ENCODE results near the gene F11R.

Gene F11R

DNA sequence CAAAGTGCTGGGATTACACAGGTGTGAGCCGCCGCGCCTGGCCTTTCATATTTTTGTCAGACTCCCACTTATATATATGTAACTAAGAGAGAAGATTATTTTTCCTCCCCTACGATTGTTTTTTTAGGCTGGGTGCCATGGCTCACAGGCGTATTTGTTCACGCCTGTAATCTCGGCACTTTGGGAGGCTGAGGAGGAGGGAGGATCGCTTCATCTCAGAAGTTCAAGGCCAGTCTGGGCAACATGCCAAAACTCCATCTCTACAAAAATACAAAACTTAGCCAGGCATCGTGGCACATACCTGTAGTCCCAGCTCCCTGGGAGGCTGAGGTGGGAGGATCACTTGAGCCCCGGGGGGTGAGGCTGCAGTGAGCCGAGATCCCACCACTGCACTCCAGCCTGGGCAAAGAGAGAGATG, 42.4 kb downstream of the F11R start (continued):
- TF ChIP-seq ZNF571 (tag by site-specific recombination; IDR thresholded peaks at IDR 0.05): no peak
- no peak for TF ChIP-seq ZNF529 (tag by site-specific recombination; IDR thresholded peaks at IDR 0.05; ENCODE audit: insufficient replicate concordance)
- TF ChIP-seq FEZF1 (tag by site-specific recombination; IDR thresholded peaks at IDR 0.05): peak; percentile 46; the same call in 1 of the 2 replicates
- no peak for TF ChIP-seq SP3 (tag by site-specific recombination; IDR thresholded peaks at IDR 0.05)
- TF ChIP-seq ZNF302 (tag by site-specific recombination; IDR thresholded peaks at IDR 0.05; ENCODE audit: low read depth): no peak
- TF ChIP-seq ZNF621 (tag by site-specific recombination; IDR thresholded peaks at IDR 0.05): no peak
- TF ChIP-seq ZNF707 (tag by site-specific recombination; IDR thresholded peaks at IDR 0.05): no peak
- peak; percentile 83 for TF ChIP-seq ZXDB (tag by site-specific recombination; IDR thresholded peaks at IDR 0.05)
- TF ChIP-seq ZNF623 (tag by site-specific recombination; IDR thresholded peaks at IDR 0.05): no peak
- no peak for TF ChIP-seq ZNF670 (tag by site-specific recombination; IDR thresholded peaks at IDR 0.05; ENCODE audit: low read depth)
- TF ChIP-seq ZSCAN30 (tag by site-specific recombination; IDR thresholded peaks at IDR 0.05): peak; percentile 68; the same call in 1 of the 2 replicates
- TF ChIP-seq WT1 (tag by site-specific recombination; IDR thresholded peaks at IDR 0.05): peak; percentile 100
- no peak for TF ChIP-seq GLI2 (tag by site-specific recombination; IDR thresholded peaks at IDR 0.05; ENCODE audit: borderline replicate concordance, low read depth)
- TF ChIP-seq ZNF777 (tag by site-specific recombination; IDR thresholded peaks at IDR 0.05; ENCODE audit: borderline replicate concordance): no peak
- no peak for TF ChIP-seq ZNF433 (tag by site-specific recombination; IDR thresholded peaks at IDR 0.05; ENCODE audit: low read depth)
- TF ChIP-seq ZNF600 (tag by site-specific recombination; IDR thresholded peaks at IDR 0.05): no peak
- TF ChIP-seq ZNF837 (tag by site-specific recombination; IDR thresholded peaks at IDR 0.05): no peak
- TF ChIP-seq ZNF629 (tag by site-specific recombination; IDR thresholded peaks at IDR 0.05): peak; percentile 66
- TF ChIP-seq HOXD13 (CRISPR knock-in tag; IDR thresholded peaks at IDR 0.05; ENCODE audit: borderline replicate concordance): no peak
- TF ChIP-seq, protein P1, sequence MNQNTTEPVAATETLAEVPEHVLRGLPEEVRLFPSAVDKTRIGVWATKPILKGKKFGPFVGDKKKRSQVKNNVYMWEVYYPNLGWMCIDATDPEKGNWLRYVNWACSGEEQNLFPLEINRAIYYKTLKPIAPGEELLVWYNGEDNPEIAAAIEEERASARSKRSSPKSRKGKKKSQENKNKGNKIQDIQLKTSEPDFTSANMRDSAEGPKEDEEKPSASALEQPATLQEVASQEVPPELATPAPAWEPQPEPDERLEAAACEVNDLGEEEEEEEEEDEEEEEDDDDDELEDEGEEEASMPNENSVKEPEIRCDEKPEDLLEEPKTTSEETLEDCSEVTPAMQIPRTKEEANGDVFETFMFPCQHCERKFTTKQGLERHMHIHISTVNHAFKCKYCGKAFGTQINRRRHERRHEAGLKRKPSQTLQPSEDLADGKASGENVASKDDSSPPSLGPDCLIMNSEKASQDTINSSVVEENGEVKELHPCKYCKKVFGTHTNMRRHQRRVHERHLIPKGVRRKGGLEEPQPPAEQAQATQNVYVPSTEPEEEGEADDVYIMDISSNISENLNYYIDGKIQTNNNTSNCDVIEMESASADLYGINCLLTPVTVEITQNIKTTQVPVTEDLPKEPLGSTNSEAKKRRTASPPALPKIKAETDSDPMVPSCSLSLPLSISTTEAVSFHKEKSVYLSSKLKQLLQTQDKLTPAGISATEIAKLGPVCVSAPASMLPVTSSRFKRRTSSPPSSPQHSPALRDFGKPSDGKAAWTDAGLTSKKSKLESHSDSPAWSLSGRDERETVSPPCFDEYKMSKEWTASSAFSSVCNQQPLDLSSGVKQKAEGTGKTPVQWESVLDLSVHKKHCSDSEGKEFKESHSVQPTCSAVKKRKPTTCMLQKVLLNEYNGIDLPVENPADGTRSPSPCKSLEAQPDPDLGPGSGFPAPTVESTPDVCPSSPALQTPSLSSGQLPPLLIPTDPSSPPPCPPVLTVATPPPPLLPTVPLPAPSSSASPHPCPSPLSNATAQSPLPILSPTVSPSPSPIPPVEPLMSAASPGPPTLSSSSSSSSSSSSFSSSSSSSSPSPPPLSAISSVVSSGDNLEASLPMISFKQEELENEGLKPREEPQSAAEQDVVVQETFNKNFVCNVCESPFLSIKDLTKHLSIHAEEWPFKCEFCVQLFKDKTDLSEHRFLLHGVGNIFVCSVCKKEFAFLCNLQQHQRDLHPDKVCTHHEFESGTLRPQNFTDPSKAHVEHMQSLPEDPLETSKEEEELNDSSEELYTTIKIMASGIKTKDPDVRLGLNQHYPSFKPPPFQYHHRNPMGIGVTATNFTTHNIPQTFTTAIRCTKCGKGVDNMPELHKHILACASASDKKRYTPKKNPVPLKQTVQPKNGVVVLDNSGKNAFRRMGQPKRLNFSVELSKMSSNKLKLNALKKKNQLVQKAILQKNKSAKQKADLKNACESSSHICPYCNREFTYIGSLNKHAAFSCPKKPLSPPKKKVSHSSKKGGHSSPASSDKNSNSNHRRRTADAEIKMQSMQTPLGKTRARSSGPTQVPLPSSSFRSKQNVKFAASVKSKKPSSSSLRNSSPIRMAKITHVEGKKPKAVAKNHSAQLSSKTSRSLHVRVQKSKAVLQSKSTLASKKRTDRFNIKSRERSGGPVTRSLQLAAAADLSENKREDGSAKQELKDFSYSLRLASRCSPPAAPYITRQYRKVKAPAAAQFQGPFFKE (tag by site-specific recombination; IDR thresholded peaks at IDR 0.05; ENCODE audit: borderline replicate concordance): no peak
- TF ChIP-seq ZBTB7A (tag by site-specific recombination; IDR thresholded peaks at IDR 0.05; ENCODE audit: low read depth): no peak
- TF ChIP-seq ZNF654 (tag by site-specific recombination; IDR thresholded peaks at IDR 0.05; ENCODE audit: low read depth): no peak
- no peak for TF ChIP-seq ZNF660 (tag by site-specific recombination; IDR thresholded peaks at IDR 0.05)
- peak; percentile 71 for TF ChIP-seq ZBTB17 (tag by site-specific recombination; IDR thresholded peaks at IDR 0.05)
- no peak for TF ChIP-seq ZNF830 (tag by site-specific recombination; IDR thresholded peaks at IDR 0.05; ENCODE audit: low read depth)
- no peak for TF ChIP-seq ZSCAN23 (tag by site-specific recombination; IDR thresholded peaks at IDR 0.05)
- TF ChIP-seq ZNF10 (tag by site-specific recombination; IDR thresholded peaks at IDR 0.05): no peak
- TF ChIP-seq ZNF24 (tag by site-specific recombination; IDR thresholded peaks at IDR 0.05): peak; percentile 81; the same call in 1 of the 2 replicates
- no peak for TF ChIP-seq PRDM1 (tag by site-specific recombination; IDR thresholded peaks at IDR 0.05)
- TF ChIP-seq, protein P2, sequence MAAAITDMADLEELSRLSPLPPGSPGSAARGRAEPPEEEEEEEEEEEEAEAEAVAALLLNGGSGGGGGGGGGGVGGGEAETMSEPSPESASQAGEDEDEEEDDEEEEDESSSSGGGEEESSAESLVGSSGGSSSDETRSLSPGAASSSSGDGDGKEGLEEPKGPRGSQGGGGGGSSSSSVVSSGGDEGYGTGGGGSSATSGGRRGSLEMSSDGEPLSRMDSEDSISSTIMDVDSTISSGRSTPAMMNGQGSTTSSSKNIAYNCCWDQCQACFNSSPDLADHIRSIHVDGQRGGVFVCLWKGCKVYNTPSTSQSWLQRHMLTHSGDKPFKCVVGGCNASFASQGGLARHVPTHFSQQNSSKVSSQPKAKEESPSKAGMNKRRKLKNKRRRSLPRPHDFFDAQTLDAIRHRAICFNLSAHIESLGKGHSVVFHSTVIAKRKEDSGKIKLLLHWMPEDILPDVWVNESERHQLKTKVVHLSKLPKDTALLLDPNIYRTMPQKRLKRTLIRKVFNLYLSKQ (tag by site-specific recombination; IDR thresholded peaks at IDR 0.05; ENCODE audit: borderline replicate concordance): no peak
- TF ChIP-seq ZNF157 (tag by site-specific recombination; IDR thresholded peaks at IDR 0.05): no peak
- TF ChIP-seq, protein P3, sequence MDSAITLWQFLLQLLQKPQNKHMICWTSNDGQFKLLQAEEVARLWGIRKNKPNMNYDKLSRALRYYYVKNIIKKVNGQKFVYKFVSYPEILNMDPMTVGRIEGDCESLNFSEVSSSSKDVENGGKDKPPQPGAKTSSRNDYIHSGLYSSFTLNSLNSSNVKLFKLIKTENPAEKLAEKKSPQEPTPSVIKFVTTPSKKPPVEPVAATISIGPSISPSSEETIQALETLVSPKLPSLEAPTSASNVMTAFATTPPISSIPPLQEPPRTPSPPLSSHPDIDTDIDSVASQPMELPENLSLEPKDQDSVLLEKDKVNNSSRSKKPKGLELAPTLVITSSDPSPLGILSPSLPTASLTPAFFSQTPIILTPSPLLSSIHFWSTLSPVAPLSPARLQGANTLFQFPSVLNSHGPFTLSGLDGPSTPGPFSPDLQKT (IDR thresholded peaks at IDR 0.05; ENCODE audit: borderline replicate concordance, low read depth, low read length): no peak
- no peak for TF ChIP-seq ZNF48 (tag by site-specific recombination; IDR thresholded peaks at IDR 0.05)
- no peak for TF ChIP-seq ZNF354C (tag by site-specific recombination; IDR thresholded peaks at IDR 0.05; ENCODE audit: borderline replicate concordance, low read depth)
